Measurements from ENCODE around the gene PHLPP1.

The PHLPP1 gene

GRCh38 chr18:62944454-62944853 is 229.1 kb downstream of the PHLPP1 start:
- H3K9ac ChIP-seq (ENCODE audit: low read length) = no peak overlapping the region
- H2AFZ ChIP-seq (ENCODE audit: low read depth, low read length) = no peak overlapping the region
- no peaks in the 10 kb centered on the region for H4K20me1 ChIP-seq (ENCODE audit: insufficient read depth, low read length)
- H3K36me3 ChIP-seq (replicated peaks; ENCODE audit: low read depth, low read length) = peaks cover 6% of the 10 kb centered on the region
- peaks cover 4% of the 10 kb centered on the region for H3K4me1 ChIP-seq (ENCODE audit: low read length)
- H3K79me2 ChIP-seq (ENCODE audit: low read length) = no peaks in the 10 kb centered on the region
- no peak overlapping the region for H3K4me2 ChIP-seq (ENCODE audit: low read length)
- H3K4me3 ChIP-seq (ENCODE audit: low read length) = no peak overlapping the region
- TF ChIP-seq, protein P1, sequence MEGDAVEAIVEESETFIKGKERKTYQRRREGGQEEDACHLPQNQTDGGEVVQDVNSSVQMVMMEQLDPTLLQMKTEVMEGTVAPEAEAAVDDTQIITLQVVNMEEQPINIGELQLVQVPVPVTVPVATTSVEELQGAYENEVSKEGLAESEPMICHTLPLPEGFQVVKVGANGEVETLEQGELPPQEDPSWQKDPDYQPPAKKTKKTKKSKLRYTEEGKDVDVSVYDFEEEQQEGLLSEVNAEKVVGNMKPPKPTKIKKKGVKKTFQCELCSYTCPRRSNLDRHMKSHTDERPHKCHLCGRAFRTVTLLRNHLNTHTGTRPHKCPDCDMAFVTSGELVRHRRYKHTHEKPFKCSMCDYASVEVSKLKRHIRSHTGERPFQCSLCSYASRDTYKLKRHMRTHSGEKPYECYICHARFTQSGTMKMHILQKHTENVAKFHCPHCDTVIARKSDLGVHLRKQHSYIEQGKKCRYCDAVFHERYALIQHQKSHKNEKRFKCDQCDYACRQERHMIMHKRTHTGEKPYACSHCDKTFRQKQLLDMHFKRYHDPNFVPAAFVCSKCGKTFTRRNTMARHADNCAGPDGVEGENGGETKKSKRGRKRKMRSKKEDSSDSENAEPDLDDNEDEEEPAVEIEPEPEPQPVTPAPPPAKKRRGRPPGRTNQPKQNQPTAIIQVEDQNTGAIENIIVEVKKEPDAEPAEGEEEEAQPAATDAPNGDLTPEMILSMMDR (IDR thresholded peaks at IDR 0.05; ENCODE audit: low read depth, low read length) = peak; percentile 70
- TF ChIP-seq EZH2phosphoT487 (IDR thresholded peaks at IDR 0.05; ENCODE audit: low read depth) = no peak
- H3K27me3 ChIP-seq (ENCODE audit: low read depth, low read length) = no peaks in the 10 kb centered on the region
- H3K9me3 ChIP-seq (ENCODE audit: insufficient read depth, low read length) = no peaks in the 10 kb centered on the region
- no peak overlapping the region for H3K27ac ChIP-seq (ENCODE audit: low read length)

- H4K20me1 ChIP-seq (ENCODE audit: insufficient read depth, low read length) = no peaks in the 10 kb centered on the region
- H3K27ac ChIP-seq (ENCODE audit: low read length) = no peak overlapping the region
- H3K9ac ChIP-seq (ENCODE audit: low read length) = no peak overlapping the region
- no peak overlapping the region for H3K4me2 ChIP-seq (ENCODE audit: low read length)
- H3K4me3 ChIP-seq (ENCODE audit: low read length) = no peak overlapping the region
- peaks cover 6% of the 10 kb centered on the region for H3K36me3 ChIP-seq (replicated peaks; ENCODE audit: low read depth, low read length)
- H3K79me2 ChIP-seq (ENCODE audit: low read length) = no peaks in the 10 kb centered on the region
- H3K9me3 ChIP-seq (ENCODE audit: insufficient read depth, low read length) = no peaks in the 10 kb centered on the region
- TF ChIP-seq, protein P1 (IDR thresholded peaks at IDR 0.05; ENCODE audit: low read depth, low read length) = no peak
- TF ChIP-seq EZH2phosphoT487 (IDR thresholded peaks at IDR 0.05; ENCODE audit: low read depth) = no peak
- no peaks in the 10 kb centered on the region for H3K27me3 ChIP-seq (ENCODE audit: low read depth, low read length)
- no peak overlapping the region for H2AFZ ChIP-seq (ENCODE audit: low read depth, low read length)
- no peaks in the 10 kb centered on the region for H3K4me1 ChIP-seq (ENCODE audit: low read length)
These were observed 233.4 kb downstream of the PHLPP1 start for GRCh38 chr18:62948788-62949187.

GRCh38 chr18:62950246-62950645 is 234.9 kb downstream of the PHLPP1 start:
- no peak overlapping the region for H3K9ac ChIP-seq (ENCODE audit: low read length)
- H3K27ac ChIP-seq (ENCODE audit: low read length) = no peak overlapping the region
- no peak overlapping the region for H3K4me3 ChIP-seq (ENCODE audit: low read length)
- H3K4me2 ChIP-seq (ENCODE audit: low read length) = no peak overlapping the region
- H2AFZ ChIP-seq (ENCODE audit: low read depth, low read length) = no peak overlapping the region
- H4K20me1 ChIP-seq (ENCODE audit: insufficient read depth, low read length) = no peaks in the 10 kb centered on the region
- TF ChIP-seq EZH2phosphoT487 (IDR thresholded peaks at IDR 0.05; ENCODE audit: low read depth) = no peak
- TF ChIP-seq, protein P1 (IDR thresholded peaks at IDR 0.05; ENCODE audit: low read depth, low read length) = no peak
- H3K9me3 ChIP-seq (ENCODE audit: insufficient read depth, low read length) = no peaks in the 10 kb centered on the region
- H3K79me2 ChIP-seq (ENCODE audit: low read length) = no peaks in the 10 kb centered on the region
- H3K27me3 ChIP-seq (ENCODE audit: low read depth, low read length) = no peaks in the 10 kb centered on the region
- peaks cover 5% of the 10 kb centered on the region for H3K36me3 ChIP-seq (replicated peaks; ENCODE audit: low read depth, low read length)
- no peaks in the 10 kb centered on the region for H3K4me1 ChIP-seq (ENCODE audit: low read length)

- Histone ChIP-seq H4K20me1 (ENCODE audit: insufficient read depth, low read length) (no peaks in the 10 kb centered on the region), H3K4me3 (ENCODE audit: low read length) (no peak overlapping the region)
These were observed 237.5 kb downstream of the PHLPP1 start for GRCh38 chr18:62952807-62953206.

More at GRCh38 chr18:62952807-62953206, 237.5 kb downstream of the PHLPP1 start:
- no peaks in the 10 kb centered on the region for H3K27me3 ChIP-seq (ENCODE audit: low read depth, low read length)
- no peaks in the 10 kb centered on the region for H3K36me3 ChIP-seq (replicated peaks; ENCODE audit: low read depth, low read length)
- H3K27ac ChIP-seq (ENCODE audit: low read length) = no peak overlapping the region
- no peaks in the 10 kb centered on the region for H3K79me2 ChIP-seq (ENCODE audit: low read length)
- no peak overlapping the region for H3K9ac ChIP-seq (ENCODE audit: low read length)
- H3K4me2 ChIP-seq (ENCODE audit: low read length) = no peak overlapping the region
- no peak overlapping the region for H2AFZ ChIP-seq (ENCODE audit: low read depth, low read length)
- H3K9me3 ChIP-seq (ENCODE audit: insufficient read depth, low read length) = no peaks in the 10 kb centered on the region
- no peaks in the 10 kb centered on the region for H3K4me1 ChIP-seq (ENCODE audit: low read length)
- TF ChIP-seq EZH2phosphoT487 (IDR thresholded peaks at IDR 0.05; ENCODE audit: low read depth) = no peak
- TF ChIP-seq, protein P1 (IDR thresholded peaks at IDR 0.05; ENCODE audit: low read depth, low read length) = no peak
